Measurements from ENCODE around the gene AFDN. TPM values are rescaled to one million over a fixed set of nuclear protein-coding genes. Genes with fewer than 3 reads are reported as not detected.

The AFDN gene
- total RNA-seq, 2 experiments from 2014 or later, result 38.7 to 94.6 TPM

GRCh38 chr6:167898673-167899311 lies 72.1 kb downstream of the AFDN start:
- ATAC-seq (no peak), DNase-seq (no peak)
- Mint-ChIP-seq H3K4me1 (no peaks in the 10 kb centered on the region), H3K9me3 (ENCODE audit: low read depth) (no peaks in the 10 kb centered on the region), H3K27ac (no peak overlapping the region), H3K36me3 (peaks cover 1% of the 10 kb centered on the region), H3K27me3 (no peaks in the 10 kb centered on the region), H3K4me3 (no peak overlapping the region)
- CTCF ChIA-PET, result interaction anchor here (0.6 to 1.2 kb wide), 2 partner anchors 21 to 72 kb away, joined by 3 read pairs; partner anchors contain the start of gene AFDN

GRCh38 chr6:167904791-167905190 lies 78.1 kb downstream of the AFDN start:
- Mint-ChIP-seq H3K9me3 (ENCODE audit: low read depth) (no peaks in the 10 kb centered on the region), H3K27ac (no peak overlapping the region), H3K4me1 (no peaks in the 10 kb centered on the region), H3K36me3 (peaks cover 1% of the 10 kb centered on the region), H3K4me3 (no peak overlapping the region), H3K27me3 (no peaks in the 10 kb centered on the region)
- CTCF ChIA-PET, result no interaction called here
- DNase-seq (no peak), ATAC-seq (no peak)

- DNase-seq (no peak), ATAC-seq (no peak)
- peaks cover 1% of the 10 kb centered on the region for H3K36me3 Mint-ChIP-seq
- no peaks in the 10 kb centered on the region for H3K27me3 Mint-ChIP-seq
- H3K27ac Mint-ChIP-seq, result no peak overlapping the region
- no peaks in the 10 kb centered on the region for H3K9me3 Mint-ChIP-seq (ENCODE audit: low read depth)
- CTCF ChIA-PET, result no interaction called here
- no peak overlapping the region for H3K4me3 Mint-ChIP-seq
- H3K4me1 Mint-ChIP-seq, result no peaks in the 10 kb centered on the region
These were observed 80.2 kb downstream of the AFDN start for GRCh38 chr6:167906899-167907298.

GRCh38 chr6:167907837-167908681 lies 81.3 kb downstream of the AFDN start:
- DNase-seq, result no peak
- Mint-ChIP-seq H3K27me3 (no peaks in the 10 kb centered on the region), H3K4me1 (no peaks in the 10 kb centered on the region), H3K36me3 (peaks cover 1% of the 10 kb centered on the region), H3K4me3 (no peak overlapping the region), H3K27ac (no peak overlapping the region), H3K9me3 (ENCODE audit: low read depth) (no peaks in the 10 kb centered on the region)
- ATAC-seq, result no peak
- CTCF ChIA-PET, result no interaction called here

GRCh38 chr6:167910007-167910406 lies 83.3 kb downstream of the AFDN start:
- CTCF ChIA-PET, result no interaction called here
- no peaks in the 10 kb centered on the region for H3K4me1 Mint-ChIP-seq
- ATAC-seq, result no peak
- H3K4me3 Mint-ChIP-seq, result no peak overlapping the region
- H3K27me3 Mint-ChIP-seq, result no peaks in the 10 kb centered on the region
- DNase-seq, result no peak
- H3K27ac Mint-ChIP-seq, result no peak overlapping the region
- H3K36me3 Mint-ChIP-seq, result peaks cover 2% of the 10 kb centered on the region
- H3K9me3 Mint-ChIP-seq (ENCODE audit: low read depth), result no peaks in the 10 kb centered on the region

GRCh38 chr6:167910652-167911051 lies 83.9 kb downstream of the AFDN start:
- Mint-ChIP-seq H3K27me3 (no peaks in the 10 kb centered on the region), H3K36me3 (peaks cover 2% of the 10 kb centered on the region), H3K27ac (no peak overlapping the region), H3K4me1 (no peaks in the 10 kb centered on the region), H3K9me3 (ENCODE audit: low read depth) (no peaks in the 10 kb centered on the region), H3K4me3 (no peak overlapping the region)
- CTCF ChIA-PET, result no interaction called here
- DNase-seq (no peak), ATAC-seq (no peak)

GRCh38 chr6:167912494-167912893 lies 85.8 kb downstream of the AFDN start:
- H3K4me3 Mint-ChIP-seq, result no peak overlapping the region
- ATAC-seq, result no peak
- H3K9me3 Mint-ChIP-seq (ENCODE audit: low read depth), result no peaks in the 10 kb centered on the region
- no peak overlapping the region for H3K27ac Mint-ChIP-seq
- peaks cover 2% of the 10 kb centered on the region for H3K36me3 Mint-ChIP-seq
- H3K4me1 Mint-ChIP-seq, result no peaks in the 10 kb centered on the region
- CTCF ChIA-PET, result no interaction called here
- no peak for DNase-seq
- H3K27me3 Mint-ChIP-seq, result no peaks in the 10 kb centered on the region

- Mint-ChIP-seq H3K27ac (no peak overlapping the region), H3K36me3 (peaks cover 2% of the 10 kb centered on the region), H3K9me3 (ENCODE audit: low read depth) (no peaks in the 10 kb centered on the region), H3K4me1 (no peaks in the 10 kb centered on the region), H3K4me3 (no peak overlapping the region), H3K27me3 (no peaks in the 10 kb centered on the region)
- ATAC-seq (no peak), DNase-seq (no peak)
- CTCF ChIA-PET, result no interaction called here
These were observed 87.0 kb downstream of the AFDN start for GRCh38 chr6:167913699-167914098.

- no peaks in the 10 kb centered on the region for H3K4me1 Mint-ChIP-seq
- no peak overlapping the region for H3K27ac Mint-ChIP-seq
- no peaks in the 10 kb centered on the region for H3K27me3 Mint-ChIP-seq
- ATAC-seq (no peak), DNase-seq (no peak)
- no peak overlapping the region for H3K4me3 Mint-ChIP-seq
- no peaks in the 10 kb centered on the region for H3K9me3 Mint-ChIP-seq (ENCODE audit: low read depth)
- H3K36me3 Mint-ChIP-seq, result peaks cover 2% of the 10 kb centered on the region
- CTCF ChIA-PET, result no interaction called here
These were observed 88.4 kb downstream of the AFDN start for GRCh38 chr6:167915139-167915538.

- H3K27me3 Mint-ChIP-seq, result no peaks in the 10 kb centered on the region
- H3K4me1 Mint-ChIP-seq, result no peaks in the 10 kb centered on the region
- no peak overlapping the region for H3K27ac Mint-ChIP-seq
- CTCF ChIA-PET, result no interaction called here
- no peaks in the 10 kb centered on the region for H3K9me3 Mint-ChIP-seq (ENCODE audit: low read depth)
- ATAC-seq (no peak), DNase-seq (no peak)
- H3K4me3 Mint-ChIP-seq, result no peak overlapping the region
- peaks cover 2% of the 10 kb centered on the region for H3K36me3 Mint-ChIP-seq
These were observed 90.9 kb downstream of the AFDN start for GRCh38 chr6:167917551-167918154.

- CTCF ChIA-PET, result no interaction called here
These were observed 92.0 kb downstream of the AFDN start for GRCh38 chr6:167918548-167919278.

GRCh38 chr6:167919349-167919748 lies 92.6 kb downstream of the AFDN start:
- H3K4me3 Mint-ChIP-seq, result no peak overlapping the region
- H3K4me1 Mint-ChIP-seq, result no peaks in the 10 kb centered on the region
- CTCF ChIA-PET, result no interaction called here
- no peaks in the 10 kb centered on the region for H3K9me3 Mint-ChIP-seq (ENCODE audit: low read depth)
- peaks cover 3% of the 10 kb centered on the region for H3K36me3 Mint-ChIP-seq
- DNase-seq, result no peak
- H3K27me3 Mint-ChIP-seq, result no peaks in the 10 kb centered on the region
- no peak for ATAC-seq
- no peak overlapping the region for H3K27ac Mint-ChIP-seq

More at GRCh38 chr6:167918548-167919278, 92.0 kb downstream of the AFDN start:
- Mint-ChIP-seq H3K9me3 (ENCODE audit: low read depth) (no peaks in the 10 kb centered on the region), H3K4me1 (no peaks in the 10 kb centered on the region), H3K4me3 (no peak overlapping the region), H3K27me3 (no peaks in the 10 kb centered on the region), H3K36me3 (peaks cover 3% of the 10 kb centered on the region), H3K27ac (no peak overlapping the region)
- ATAC-seq (no peak), DNase-seq (no peak)

GRCh38 chr6:167920165-167920564 lies 93.5 kb downstream of the AFDN start:
- H3K27me3 Mint-ChIP-seq, result no peaks in the 10 kb centered on the region

More at GRCh38 chr6:167920165-167920564, 93.5 kb downstream of the AFDN start:
- Mint-ChIP-seq H3K4me1 (no peaks in the 10 kb centered on the region), H3K27ac (no peak overlapping the region), H3K9me3 (ENCODE audit: low read depth) (no peaks in the 10 kb centered on the region), H3K4me3 (no peak overlapping the region), H3K36me3 (peaks cover 3% of the 10 kb centered on the region)
- no peak for DNase-seq
- ATAC-seq, result no peak
- CTCF ChIA-PET, result no interaction called here

Data from activated CD8-positive, alpha-beta memory T cell treated with anti-CD3 and anti-CD28 coated beads, Interleukin-2, amount 10 ng/mL, durations not matched to agents 7 days and 5 days (primary cell).